AML-193 (cell line): ENCODE measurements around the gene ICAM4.
"Not testable (repeated sequence)": the region's sequence is repeated elsewhere in the genome, so short reads cannot be mapped to it uniquely, and the experiment has no call there.

ENCODE experiments used
- DNase-seq, 2 experiments: peaks; one replicate each; lab custom pipeline; 2025; lab: John Stamatoyannopoulos, UW

Gene ICAM4

GRCh38 chr19:10286803-10287737, at the start of gene ICAM4:
Gene ICAM4, plus strand, starts transcription at chr19:10286955. Its CDS starts 58 bp downstream, at chr19:10287013.
- DNase-seq: peak; percentile 71 to 73

- DNase-seq: no peak
Measured at GRCh38 chr19:10237702-10238101, 49.1 kb upstream of the ICAM4 start.

GRCh38 chr19:10238172-10238783, 48.5 kb upstream of the ICAM4 start:
- DNase-seq: no peak

- DNase-seq: not testable (repeated sequence)
Measured at GRCh38 chr19:10241826-10242449, 44.8 kb upstream of the ICAM4 start.

- DNase-seq: no peak
Measured at GRCh38 chr19:10243606-10244005, 43.1 kb upstream of the ICAM4 start.

GRCh38 chr19:10245189-10245939, 41.4 kb upstream of the ICAM4 start:
- no peak for DNase-seq

GRCh38 chr19:10246511-10246910, 40.2 kb upstream of the ICAM4 start:
- no peak for DNase-seq

GRCh38 chr19:10251792-10252694, 34.7 kb upstream of the ICAM4 start, which contains the start of gene MRPL4:
Gene MRPL4, plus strand, starts transcription at chr19:10252214. Its CDS starts 40 bp downstream, at chr19:10252254.
- DNase-seq: peak; percentile 99

GRCh38 chr19:10252707-10253106, 34.0 kb upstream of the ICAM4 start:
- DNase-seq: no peak

- no peak for DNase-seq
Measured at GRCh38 chr19:10254244-10254643, 32.5 kb upstream of the ICAM4 start.

- no peak for DNase-seq
Measured at GRCh38 chr19:10255358-10255757, 31.4 kb upstream of the ICAM4 start.

GRCh38 chr19:10256551-10256950, 30.2 kb upstream of the ICAM4 start:
- DNase-seq: no peak

GRCh38 chr19:10256970-10257615, 29.7 kb upstream of the ICAM4 start:
- no peak for DNase-seq

- DNase-seq: no peak
Measured at GRCh38 chr19:10258080-10258710, 28.6 kb upstream of the ICAM4 start.

- DNase-seq: peak; percentile 68 to 69
Measured at GRCh38 chr19:10259162-10259905, 27.4 kb upstream of the ICAM4 start.

- no peak for DNase-seq
Measured at GRCh38 chr19:10260141-10260584, 26.6 kb upstream of the ICAM4 start.

- no peak for DNase-seq
Measured at GRCh38 chr19:10262771-10263170, 24.0 kb upstream of the ICAM4 start.

GRCh38 chr19:10266706-10267105, 20.0 kb upstream of the ICAM4 start:
- DNase-seq: no peak

- no peak for DNase-seq
Measured at GRCh38 chr19:10268071-10268470, 18.7 kb upstream of the ICAM4 start.
